ENCODE measurements around the gene NBPF15.
"Not testable (repeated sequence)": the region's sequence is repeated elsewhere in the genome, so short reads cannot be mapped to it uniquely, and the experiment has no call there.

The NBPF15 gene

GRCh38 chr1:144418891-144419694 is 42.4 kb downstream of the NBPF15 start:
- not testable (repeated sequence) for H3K4me1 ChIP-seq (ENCODE audit: insufficient read depth, insufficient read length); H3K27me3 ChIP-seq (ENCODE audit: insufficient read depth, insufficient read length); H3K9me3 ChIP-seq (ENCODE audit: insufficient read depth, low read length)
- H3K9ac ChIP-seq (ENCODE audit: insufficient read length, low read depth), result peak overlapping the region; percentile 74
- H3K36me3 ChIP-seq (ENCODE audit: insufficient read depth, insufficient read length, low read length), result peaks cover 10% of the 10 kb centered on the region
- DNase-seq (ENCODE audit: low read depth, low spot score), result peak; percentile 65
- peak overlapping the region; percentile 58 for H3K4me3 ChIP-seq (ENCODE audit: insufficient read length, low read depth)

GRCh38 chr1:144413404-144414118 is 47.9 kb downstream of the NBPF15 start:
- not testable (repeated sequence) for H3K9ac ChIP-seq (ENCODE audit: insufficient read length, low read depth); H3K27me3 ChIP-seq (ENCODE audit: insufficient read depth, insufficient read length)

GRCh38 chr1:144412491-144413403 is 48.7 kb downstream of the NBPF15 start:
- DNase-seq (ENCODE audit: low read depth, low spot score), result peak; percentile 99
- H3K36me3 ChIP-seq (ENCODE audit: insufficient read depth, insufficient read length, low read length); H3K27me3 ChIP-seq (ENCODE audit: insufficient read depth, insufficient read length); H3K9me3 ChIP-seq (ENCODE audit: insufficient read depth, low read length); H3K4me1 ChIP-seq (ENCODE audit: insufficient read depth, insufficient read length); H3K9ac ChIP-seq (ENCODE audit: insufficient read length, low read depth): not testable (repeated sequence)
- TF ChIP-seq YY1 (IDR thresholded peaks at IDR 0.05; ENCODE audit: insufficient read depth, insufficient read length), result peak; percentile 47
- peak overlapping the region; percentile 27 for H3K4me3 ChIP-seq (ENCODE audit: insufficient read length, low read depth)

More at GRCh38 chr1:144413404-144414118, 47.9 kb downstream of the NBPF15 start:
- peak overlapping the region; percentile 27 for H3K4me3 ChIP-seq (ENCODE audit: insufficient read length, low read depth)
- not testable (repeated sequence) for H3K36me3 ChIP-seq (ENCODE audit: insufficient read depth, insufficient read length, low read length); DNase-seq (ENCODE audit: low read depth, low spot score); H3K9me3 ChIP-seq (ENCODE audit: insufficient read depth, low read length); H3K4me1 ChIP-seq (ENCODE audit: insufficient read depth, insufficient read length)

- H3K36me3 ChIP-seq (ENCODE audit: insufficient read depth, insufficient read length, low read length); H3K4me3 ChIP-seq (ENCODE audit: insufficient read length, low read depth); H3K9ac ChIP-seq (ENCODE audit: insufficient read length, low read depth); H3K27me3 ChIP-seq (ENCODE audit: insufficient read depth, insufficient read length); H3K9me3 ChIP-seq (ENCODE audit: insufficient read depth, low read length); H3K4me1 ChIP-seq (ENCODE audit: insufficient read depth, insufficient read length): not testable (repeated sequence)
- DNase-seq (ENCODE audit: low read depth, low spot score), result peak; percentile 67
Measured at GRCh38 chr1:144412068-144412471, 49.4 kb downstream of the NBPF15 start.

GRCh38 chr1:144402807-144403206 is 58.7 kb downstream of the NBPF15 start:
- H3K9ac ChIP-seq (ENCODE audit: insufficient read length, low read depth); H3K4me1 ChIP-seq (ENCODE audit: insufficient read depth, insufficient read length); H3K4me3 ChIP-seq (ENCODE audit: insufficient read length, low read depth); DNase-seq (ENCODE audit: low read depth, low spot score); H3K9me3 ChIP-seq (ENCODE audit: insufficient read depth, low read length); H3K36me3 ChIP-seq (ENCODE audit: insufficient read depth, insufficient read length, low read length); H3K27me3 ChIP-seq (ENCODE audit: insufficient read depth, insufficient read length): not testable (repeated sequence)

- not testable (repeated sequence) for H3K4me1 ChIP-seq (ENCODE audit: insufficient read depth, insufficient read length); H3K4me3 ChIP-seq (ENCODE audit: insufficient read length, low read depth); H3K9me3 ChIP-seq (ENCODE audit: insufficient read depth, low read length); DNase-seq (ENCODE audit: low read depth, low spot score); H3K36me3 ChIP-seq (ENCODE audit: insufficient read depth, insufficient read length, low read length); H3K9ac ChIP-seq (ENCODE audit: insufficient read length, low read depth); H3K27me3 ChIP-seq (ENCODE audit: insufficient read depth, insufficient read length)
Measured at GRCh38 chr1:144371651-144372050, 89.8 kb downstream of the NBPF15 start.
